GM08714 (cell line): ENCODE results near the gene HSPG2.
"Not testable (repeated sequence)": the region's sequence is repeated elsewhere in the genome, so short reads cannot be mapped to it uniquely, and the experiment has no call there.

Experiments used
- H3K4me3 ChIP-seq: fragments of 200-500 bp; sonication (Bioruptor generic); 2 replicates; pipeline ENCODE4 v1.5.1; 2014; ENCODE audit warnings: mild to moderate bottlenecking, low read length, inconsistent platforms
- ZNF274 ChIP-seq: IDR thresholded peaks from 2 replicates; pipeline ENCODE4 v1.6.1; 2012; ENCODE audit warnings: mild to moderate bottlenecking, low read depth, low read length

The HSPG2 gene

DNA sequence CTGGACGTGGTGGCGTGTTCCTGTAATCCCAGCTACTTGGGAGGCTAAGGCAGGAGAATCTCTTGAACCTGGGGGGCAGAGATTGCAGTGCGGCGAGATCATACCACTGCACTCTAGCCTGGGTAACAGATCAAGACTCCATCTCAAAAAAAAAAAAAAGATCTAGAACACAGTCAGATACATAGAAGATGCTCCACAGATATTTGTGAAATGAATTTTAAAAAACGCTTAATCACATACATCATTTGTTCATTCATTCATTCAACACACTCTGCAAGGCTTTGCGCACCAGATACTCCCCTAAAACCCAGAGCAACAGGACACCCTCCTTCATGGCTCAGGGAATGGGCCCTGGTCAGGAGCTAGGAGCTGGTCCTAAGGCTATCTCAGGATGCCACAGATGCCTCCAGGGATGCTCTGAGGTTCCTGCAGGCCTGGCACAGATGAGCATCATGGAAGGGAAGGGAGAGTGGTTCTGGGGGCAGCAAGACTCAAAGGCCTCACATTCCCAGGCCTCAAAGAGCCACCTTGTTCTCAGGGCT is 6.4 kb downstream of the HSPG2 start:
- no peak overlapping the region for H3K4me3 ChIP-seq
- TF ChIP-seq ZNF274 = no peak

DNA sequence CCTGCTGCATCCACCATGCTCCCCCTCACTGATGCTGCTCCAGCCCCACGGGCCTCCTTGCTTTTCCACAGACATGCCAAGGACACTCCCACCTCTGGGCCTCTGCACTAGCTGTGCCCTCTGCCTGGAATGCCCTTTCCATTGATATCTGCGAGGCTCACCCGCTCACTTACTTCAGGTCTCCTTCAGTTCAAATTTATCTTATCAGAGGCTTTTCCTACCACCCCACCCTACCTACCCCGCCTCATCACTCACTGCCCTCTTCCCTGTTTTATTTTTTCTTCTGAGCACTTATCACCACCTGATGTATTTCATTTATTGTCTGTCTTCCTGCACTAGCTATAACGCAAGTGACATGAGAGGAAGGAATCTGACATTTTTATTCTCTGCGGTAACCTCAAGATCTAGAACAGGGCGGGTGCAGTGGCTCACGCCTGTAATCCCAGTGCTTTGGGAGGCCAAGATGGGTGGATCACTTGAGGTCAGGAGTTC is 7.0 kb downstream of the HSPG2 start:
- TF ChIP-seq ZNF274 = no peak
- no peak overlapping the region for H3K4me3 ChIP-seq

DNA sequence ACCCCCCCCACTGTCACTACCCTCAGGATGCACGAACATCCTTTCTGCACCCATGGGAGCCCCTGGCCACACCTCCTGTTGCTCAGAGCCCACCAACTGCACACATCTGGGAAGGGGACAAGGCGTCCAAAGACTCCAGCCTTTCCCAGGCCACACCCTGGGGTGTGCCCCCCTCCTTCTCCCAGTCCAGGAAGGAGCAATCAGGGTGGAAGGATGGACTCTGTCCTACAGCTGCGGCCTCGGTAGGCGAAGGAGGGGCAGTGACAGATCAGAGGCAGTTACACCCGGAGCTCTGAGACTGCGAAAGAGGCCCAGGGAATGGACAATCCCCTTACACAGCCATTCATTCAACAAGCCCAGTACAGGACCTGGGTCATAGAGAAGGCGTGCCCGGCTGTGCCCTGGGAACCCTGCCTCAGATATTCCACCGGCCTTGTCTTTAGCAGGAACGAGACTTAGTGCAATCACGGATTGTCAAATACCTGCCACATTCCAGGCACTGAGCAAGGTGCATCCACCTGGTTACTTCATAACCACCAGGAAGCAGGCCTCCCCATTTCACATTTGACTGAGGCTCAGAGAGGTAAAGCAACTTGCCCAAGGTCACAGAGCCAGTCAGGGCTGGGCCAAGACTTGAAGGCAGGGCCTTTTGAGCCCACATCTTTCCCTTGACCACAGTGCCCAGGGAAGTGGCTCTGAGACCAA is 9.4 kb downstream of the HSPG2 start:
- no peak for TF ChIP-seq ZNF274
- no peak overlapping the region for H3K4me3 ChIP-seq

DNA sequence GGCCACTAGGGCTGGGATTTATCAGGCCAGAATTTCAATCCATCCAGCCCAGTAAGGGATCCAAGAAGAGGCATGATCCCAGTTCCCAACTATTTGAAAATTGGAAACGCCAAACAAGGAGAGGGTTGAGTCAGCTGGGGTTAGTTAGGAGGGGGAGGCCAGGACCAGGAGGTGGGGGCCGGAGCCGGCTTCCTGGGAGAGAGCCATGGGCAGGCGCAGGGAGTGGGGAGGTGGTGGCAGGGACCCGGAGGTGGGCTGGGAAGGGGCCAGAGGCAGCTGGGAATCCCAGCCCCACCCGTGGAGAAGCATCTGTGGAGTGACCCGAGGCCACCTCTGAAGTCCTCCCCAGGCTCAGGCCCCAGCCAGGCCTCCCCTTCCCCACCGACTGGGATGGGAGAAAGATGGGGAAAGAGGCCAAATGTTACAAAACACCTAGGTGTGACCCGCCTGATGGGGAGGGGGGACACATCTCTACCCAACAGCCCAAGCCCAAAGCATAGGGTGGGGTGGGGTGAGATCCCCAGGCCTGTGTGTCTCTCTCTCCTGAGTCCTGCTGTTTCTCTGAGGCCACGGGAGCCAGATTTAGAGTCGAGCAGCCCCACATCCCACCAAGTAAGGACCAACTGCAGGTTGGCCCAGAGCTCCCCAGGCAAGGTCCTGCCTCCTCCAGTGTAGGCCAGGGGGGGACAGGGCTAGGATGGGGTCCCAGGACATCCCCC is 10.1 kb downstream of the HSPG2 start:
- TF ChIP-seq ZNF274 = no peak

DNA sequence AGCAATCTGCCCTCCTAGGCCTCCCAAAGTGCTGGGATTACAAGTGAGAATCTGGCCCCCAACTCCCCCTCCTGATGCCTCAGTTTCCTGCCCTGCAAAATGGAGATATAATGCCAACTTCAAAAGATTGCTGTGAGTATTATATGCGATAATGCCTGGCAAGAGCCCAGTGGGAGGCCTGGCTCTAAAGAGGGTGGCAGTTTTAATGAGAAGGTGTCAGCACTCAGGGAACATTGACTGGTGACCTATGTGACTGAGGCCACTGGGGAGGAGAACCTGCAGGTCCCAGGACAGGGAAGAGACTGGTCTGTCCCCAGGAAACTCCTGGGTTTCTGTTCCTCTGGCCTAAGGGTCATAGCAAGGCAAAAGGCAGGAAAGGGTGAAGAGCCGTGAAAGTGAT is 11.0 kb downstream of the HSPG2 start:
- no peak overlapping the region for H3K4me3 ChIP-seq
- no peak for TF ChIP-seq ZNF274

More for the DNA sequence above, 10.1 kb downstream of the HSPG2 start:
- H3K4me3 ChIP-seq = no peak overlapping the region

DNA sequence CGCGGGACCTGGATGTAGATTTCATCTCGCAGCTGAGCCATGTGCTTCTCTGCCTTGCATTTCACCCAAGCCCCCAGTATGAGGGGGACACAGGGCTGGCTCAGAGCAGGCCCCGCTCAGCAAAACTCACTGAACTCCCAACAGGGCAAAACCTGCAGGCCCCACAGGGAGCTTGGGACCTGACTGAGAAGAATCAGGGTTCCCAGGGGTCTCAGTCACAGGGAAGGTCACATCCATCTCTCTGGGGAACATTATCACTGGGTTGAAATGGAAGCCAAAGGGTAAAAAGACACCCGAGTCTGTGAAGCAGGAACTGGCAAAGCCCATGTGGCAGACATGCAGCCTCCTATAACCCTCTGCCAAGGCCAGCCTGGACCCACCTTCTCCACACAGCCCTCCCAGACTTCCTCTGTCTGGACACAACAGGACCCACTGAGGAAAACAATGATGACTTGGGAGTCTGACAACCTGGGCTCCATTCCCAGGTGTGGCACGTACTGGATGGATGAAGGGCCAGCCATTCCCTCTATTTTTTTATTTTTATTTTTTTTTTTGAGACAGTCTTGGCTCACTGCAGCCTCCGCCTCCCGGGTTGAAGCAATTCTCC is 11.7 kb downstream of the HSPG2 start:
- TF ChIP-seq ZNF274 = no peak

DNA sequence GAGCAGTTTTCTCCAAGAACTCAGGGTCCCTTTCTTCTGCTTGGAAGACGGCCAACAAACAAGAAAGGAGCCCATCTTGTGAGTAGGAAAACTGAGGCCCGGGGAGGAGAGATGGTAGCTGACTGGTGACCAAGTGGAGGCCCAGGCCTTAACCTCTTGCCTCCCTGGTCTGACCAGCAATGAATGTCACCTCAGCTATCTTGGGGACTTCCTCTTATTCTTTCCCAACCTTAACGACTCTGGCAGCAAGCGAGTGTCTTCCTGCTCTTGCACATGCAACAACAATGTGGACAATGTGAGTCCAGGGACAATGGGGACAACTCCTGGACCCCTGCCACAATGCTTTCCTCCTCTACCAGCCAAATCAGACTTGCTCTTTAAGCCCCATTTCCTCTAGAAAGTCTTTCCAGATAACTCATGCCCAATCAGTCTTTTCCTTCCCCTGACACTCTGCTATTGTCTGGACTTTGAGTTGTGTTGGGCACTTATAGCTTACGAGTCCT is 12.6 kb downstream of the HSPG2 start:
- no peak for TF ChIP-seq ZNF274

More for the DNA sequence above, 11.7 kb downstream of the HSPG2 start:
- H3K4me3 ChIP-seq = no peak overlapping the region

DNA sequence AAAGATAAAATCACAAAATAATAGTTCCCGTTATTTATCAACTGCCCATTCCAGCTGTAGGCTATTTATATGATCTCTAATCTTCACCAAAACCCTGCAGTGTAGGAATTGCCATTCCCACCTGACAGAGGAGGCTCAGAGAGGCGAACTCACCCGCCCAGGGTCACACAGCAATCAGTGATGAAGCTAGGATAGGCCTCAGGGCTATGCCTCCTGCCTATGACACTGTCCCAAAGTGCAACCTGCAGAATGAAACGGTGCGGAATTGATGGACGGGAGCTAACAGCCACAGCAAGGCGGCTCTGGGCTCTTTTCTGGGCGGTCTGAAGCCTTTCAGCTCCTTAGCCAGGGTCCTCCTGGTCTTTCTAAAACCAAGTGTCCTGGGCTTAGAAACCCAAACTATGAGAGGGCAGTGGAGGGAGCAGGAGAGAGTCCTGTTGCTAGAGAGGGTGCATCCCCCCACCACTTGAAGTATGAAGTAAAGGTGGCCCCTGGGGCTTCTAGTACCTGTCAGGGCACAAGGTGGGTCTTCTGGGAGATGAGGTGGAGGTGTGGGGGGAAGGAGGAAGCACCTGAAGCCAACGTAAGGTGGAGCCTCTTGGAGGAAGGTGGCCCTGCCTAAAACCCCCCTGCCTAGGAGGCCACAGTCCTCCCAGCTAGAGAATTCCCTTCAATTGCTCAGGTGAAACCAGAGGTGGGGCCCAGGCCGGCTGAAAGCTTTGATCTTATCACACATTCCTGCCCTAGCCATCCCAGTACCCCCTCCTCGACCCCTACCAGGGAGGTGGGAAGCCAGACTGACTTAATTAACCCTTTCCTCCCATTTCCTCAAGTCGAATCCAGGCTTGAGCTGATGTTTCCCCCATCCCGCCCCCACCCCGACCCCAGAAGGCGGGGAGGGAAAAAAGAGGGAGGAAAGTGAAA is 14.8 kb downstream of the HSPG2 start:
- H3K4me3 ChIP-seq = no peak overlapping the region

More for the DNA sequence above, 12.6 kb downstream of the HSPG2 start:
- no peak overlapping the region for H3K4me3 ChIP-seq

DNA sequence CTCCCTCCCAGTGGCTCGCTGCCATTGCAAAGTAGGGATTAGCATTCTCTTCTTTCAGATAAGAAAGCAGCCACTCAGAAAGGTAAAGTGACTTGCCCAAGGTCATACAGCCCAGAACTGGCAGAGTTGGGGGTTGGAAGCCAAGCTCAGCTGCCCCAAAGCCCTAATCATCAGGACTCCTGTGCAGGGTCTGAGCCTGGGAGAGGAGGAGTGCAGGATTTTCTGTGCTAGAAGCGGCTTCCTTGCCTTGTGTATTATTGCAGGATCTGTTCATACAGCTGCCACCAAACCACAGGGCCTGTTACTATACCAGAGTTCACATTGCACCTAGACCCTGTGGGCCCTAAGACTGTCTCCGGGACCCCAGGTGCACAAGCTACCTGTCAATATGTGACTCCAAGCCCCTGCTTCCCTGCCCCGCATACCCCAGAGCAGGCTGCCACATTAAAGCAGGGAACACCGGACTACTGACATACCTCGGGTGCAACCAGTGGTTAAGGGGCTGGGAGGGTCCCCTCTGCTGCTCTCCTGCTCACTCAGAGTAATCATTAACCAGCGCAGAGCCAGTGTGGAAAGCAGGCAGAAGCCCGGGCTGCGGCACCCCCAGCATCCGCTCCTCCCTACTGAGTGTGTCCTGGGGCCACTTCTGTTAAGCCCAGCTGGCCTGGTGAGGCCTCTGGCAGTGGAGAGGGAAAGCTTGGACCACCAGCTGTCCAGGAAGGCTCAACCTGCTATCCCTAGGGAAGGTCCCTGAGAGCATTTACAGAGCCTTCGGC is 15.8 kb downstream of the HSPG2 start:
- TF ChIP-seq ZNF274 = no peak
- no peak overlapping the region for H3K4me3 ChIP-seq

More for the DNA sequence above, 14.8 kb downstream of the HSPG2 start:
- no peak for TF ChIP-seq ZNF274

DNA sequence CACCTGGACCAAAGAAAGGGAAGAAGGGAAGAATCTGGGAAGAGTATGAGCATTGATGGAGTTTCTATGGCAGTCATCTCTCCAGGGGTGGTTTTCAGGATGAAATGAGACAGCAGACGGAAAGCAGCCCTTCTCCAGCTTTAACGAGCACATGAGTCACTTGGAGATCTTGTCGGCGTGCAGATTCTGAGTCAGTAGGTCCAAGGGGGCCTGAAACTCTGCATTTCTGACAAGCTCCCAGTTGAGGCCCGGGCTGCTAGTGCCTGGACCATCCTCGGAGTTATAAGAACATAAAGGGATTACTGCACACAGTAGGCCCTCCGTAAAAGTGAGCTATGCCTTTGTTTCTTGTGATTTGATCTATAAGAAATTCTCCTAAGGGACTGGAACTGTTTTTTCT is 17.6 kb downstream of the HSPG2 start:
- no peak for TF ChIP-seq ZNF274
- H3K4me3 ChIP-seq = no peak overlapping the region

DNA sequence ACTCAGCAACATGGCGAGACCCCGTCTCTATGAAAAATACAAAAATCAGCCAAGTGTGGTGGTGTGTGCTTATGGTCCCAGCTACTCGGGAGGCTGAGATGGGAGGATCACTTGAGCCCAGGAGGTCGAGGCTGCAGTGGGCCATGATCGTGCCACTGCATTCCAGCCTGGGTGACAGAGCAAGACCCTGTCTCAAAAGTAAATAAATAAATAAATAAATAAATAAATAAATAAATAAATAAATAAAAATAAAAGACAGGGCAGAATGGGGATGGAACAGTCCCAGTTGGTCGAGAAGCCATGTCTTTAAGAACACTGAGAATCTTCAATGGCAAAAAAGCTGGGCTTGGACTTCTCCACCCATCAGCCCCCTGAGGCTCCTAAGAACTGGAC is 19.9 kb downstream of the HSPG2 start:
- not testable (repeated sequence) for H3K4me3 ChIP-seq

DNA sequence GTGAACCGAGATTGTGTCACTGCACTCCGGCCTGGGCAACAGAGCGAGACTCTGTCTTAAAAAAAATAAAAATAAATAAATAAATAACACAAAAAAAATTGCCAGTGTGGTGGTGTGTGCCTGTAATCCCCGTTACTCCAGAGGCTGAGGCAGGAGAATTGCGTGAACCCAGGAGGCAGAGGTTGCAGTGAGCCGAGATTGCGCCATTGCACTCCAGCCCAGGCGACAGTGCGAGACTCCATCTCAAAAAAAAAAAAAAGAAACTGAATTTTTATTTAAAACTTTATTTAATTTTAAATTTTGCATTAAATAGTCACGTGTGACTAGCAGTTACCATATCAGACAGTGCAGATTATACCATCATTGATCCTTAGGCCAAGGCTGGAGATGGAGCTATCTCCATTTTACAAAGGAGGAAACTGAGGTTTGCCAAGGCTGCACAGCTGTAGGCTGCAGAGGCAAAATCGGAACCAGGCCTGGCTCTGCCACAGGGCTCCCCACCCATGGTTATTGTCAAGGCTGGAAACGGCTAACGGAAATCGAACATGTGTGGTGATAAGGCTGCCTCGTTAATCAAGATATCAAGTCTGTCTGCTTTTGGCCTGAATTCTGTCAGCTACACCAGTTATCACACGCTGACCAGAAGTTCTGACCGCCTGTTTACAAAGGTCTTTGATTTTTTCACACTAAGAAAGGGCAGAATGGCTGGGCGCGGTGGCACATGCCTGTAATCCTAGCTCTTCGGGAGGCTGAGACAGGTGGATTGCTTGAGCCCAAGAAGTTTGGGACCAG is 20.5 kb downstream of the HSPG2 start:
- H3K4me3 ChIP-seq = no peak overlapping the region
- no peak for TF ChIP-seq ZNF274
